ENCODE results near the gene RABEP2. TPM values are rescaled to one million over a fixed set of nuclear protein-coding genes. Genes with fewer than 3 reads are reported as not detected.

RABEP2 gene
- total RNA-seq, 1 donor from 2014 or later, result 20.3 TPM

DNA sequence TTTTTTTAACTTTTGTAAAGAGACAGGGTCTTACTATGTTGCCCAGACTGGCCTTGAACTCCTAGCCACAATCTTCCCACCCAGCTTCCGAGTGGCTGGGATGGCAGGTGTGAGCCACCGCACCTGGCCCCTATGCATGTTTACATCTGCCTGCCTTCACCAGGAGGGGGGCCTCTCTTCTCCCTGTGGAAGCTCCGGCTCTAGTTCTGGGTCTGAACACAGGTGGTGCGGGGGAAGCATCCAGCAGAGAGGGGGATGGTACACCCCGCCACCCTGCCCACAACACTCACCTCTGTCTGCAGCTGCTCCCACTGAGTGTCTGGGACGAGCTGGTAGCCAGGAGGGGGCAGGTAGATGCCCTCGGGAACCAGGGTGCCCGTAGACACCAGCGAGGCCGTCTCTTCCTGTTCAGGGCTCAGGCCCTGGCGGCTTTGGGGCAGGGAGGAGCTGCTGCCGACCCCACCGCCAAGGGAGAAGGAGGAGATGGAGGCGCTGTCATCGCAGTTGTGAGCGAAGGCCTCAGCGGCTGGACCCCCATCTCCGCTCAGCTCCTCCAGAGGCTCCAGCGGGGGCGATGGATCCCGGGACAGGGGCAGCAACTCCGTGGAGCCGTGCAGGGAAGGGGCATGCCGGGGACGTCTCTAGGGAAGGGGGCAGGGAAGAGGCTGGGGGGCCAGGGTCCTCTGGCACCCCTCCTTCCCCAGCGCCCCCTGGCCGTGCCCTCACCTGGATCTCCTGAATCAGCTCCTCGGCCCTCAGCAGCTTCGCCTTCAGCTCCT is 10.9 kb downstream of the RABEP2 start:
- TF ChIP-seq, protein P1, sequence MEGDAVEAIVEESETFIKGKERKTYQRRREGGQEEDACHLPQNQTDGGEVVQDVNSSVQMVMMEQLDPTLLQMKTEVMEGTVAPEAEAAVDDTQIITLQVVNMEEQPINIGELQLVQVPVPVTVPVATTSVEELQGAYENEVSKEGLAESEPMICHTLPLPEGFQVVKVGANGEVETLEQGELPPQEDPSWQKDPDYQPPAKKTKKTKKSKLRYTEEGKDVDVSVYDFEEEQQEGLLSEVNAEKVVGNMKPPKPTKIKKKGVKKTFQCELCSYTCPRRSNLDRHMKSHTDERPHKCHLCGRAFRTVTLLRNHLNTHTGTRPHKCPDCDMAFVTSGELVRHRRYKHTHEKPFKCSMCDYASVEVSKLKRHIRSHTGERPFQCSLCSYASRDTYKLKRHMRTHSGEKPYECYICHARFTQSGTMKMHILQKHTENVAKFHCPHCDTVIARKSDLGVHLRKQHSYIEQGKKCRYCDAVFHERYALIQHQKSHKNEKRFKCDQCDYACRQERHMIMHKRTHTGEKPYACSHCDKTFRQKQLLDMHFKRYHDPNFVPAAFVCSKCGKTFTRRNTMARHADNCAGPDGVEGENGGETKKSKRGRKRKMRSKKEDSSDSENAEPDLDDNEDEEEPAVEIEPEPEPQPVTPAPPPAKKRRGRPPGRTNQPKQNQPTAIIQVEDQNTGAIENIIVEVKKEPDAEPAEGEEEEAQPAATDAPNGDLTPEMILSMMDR (IDR thresholded peaks at IDR 0.05; ENCODE audit: insufficient read depth, low read length, severe bottlenecking), result no peak
- Histone ChIP-seq H3K36me3 (ENCODE audit: control insufficient read depth, insufficient read depth, low read length) (peaks cover 15% of the 10 kb centered on the region), H3K27me3 (ENCODE audit: control insufficient read depth, insufficient read depth, low read length) (no peaks in the 10 kb centered on the region), H3K4me3 (ENCODE audit: low read depth, low read length) (no peak overlapping the region)
- DNase-seq (ENCODE audit: low read depth), result no peak
- FAIRE-seq, result no peak

DNA sequence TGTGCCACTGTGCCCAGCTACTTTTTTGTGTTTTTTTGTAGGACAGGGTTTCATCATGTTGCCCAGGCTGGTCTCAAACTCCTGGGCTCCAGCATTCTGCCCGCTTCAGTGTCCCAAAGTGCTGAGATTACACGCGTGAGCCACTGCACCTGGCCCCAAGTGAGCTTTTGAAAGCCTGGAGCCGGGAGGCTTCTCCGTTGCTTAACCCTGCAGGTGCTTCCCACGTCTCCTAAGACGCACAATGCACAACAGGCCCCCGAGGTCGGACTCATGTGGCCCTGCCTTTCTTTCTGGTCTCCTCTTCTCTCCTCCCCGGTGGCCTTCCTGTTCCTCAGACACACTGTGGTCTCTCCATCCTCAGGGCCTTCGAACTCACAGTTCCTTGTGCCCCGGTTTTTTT is 12.5 kb downstream of the RABEP2 start:
- DNase-seq (ENCODE audit: low read depth) (no peak), FAIRE-seq (no peak)
- TF ChIP-seq, protein P1 (IDR thresholded peaks at IDR 0.05; ENCODE audit: insufficient read depth, low read length, severe bottlenecking), result no peak
- H3K36me3 ChIP-seq (ENCODE audit: control insufficient read depth, insufficient read depth, low read length), result peaks cover 16% of the 10 kb centered on the region
- H3K4me3 ChIP-seq (ENCODE audit: low read depth, low read length), result no peak overlapping the region
- no peaks in the 10 kb centered on the region for H3K27me3 ChIP-seq (ENCODE audit: control insufficient read depth, insufficient read depth, low read length)

DNA sequence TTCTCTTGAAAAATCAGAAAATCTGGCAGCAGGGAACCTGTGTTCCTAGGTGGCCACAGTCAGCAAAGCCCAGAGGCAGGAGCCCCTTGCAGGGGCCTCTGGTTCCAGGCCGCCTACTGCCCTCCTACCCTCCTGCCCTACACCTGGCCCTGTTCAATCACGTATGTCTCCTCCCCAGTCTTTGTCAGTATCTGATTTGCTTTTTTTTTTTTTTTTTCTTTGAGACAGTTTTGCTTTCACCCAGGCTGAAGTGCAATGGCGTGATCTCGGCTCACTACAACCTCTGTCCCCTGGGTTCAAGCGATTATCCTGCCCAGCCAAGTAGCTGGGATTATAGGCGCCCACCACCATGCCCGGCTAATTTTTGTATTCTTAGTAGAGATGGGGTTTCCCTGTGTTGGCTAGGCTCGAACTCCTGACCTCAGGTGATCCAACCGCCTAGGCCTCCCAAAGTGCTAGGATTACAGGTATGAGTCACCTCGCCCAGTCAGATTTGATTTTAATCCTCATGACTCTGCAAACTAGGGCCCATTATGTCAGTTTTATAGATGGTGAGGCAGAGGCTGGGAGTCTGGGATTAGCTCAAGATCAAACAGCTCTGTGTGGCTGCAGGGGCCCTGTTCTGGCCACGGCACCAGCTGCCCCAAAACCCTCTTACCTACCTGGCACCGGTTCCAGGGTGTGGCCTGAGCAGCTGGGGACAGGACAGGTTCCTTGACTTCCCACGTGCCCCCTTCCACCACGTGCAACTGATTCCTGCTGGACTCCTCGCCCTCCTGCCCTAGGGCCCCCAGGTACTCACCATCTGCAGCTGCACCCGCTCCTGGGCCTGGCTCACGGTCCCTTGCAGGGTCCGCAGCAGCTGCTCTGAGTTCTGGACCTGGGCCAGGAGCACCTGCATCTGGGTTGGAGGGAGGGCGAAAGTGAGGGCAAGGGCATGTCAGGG is 14.7 kb downstream of the RABEP2 start:
- peaks cover 15% of the 10 kb centered on the region for H3K36me3 ChIP-seq (ENCODE audit: control insufficient read depth, insufficient read depth, low read length)
- FAIRE-seq (no peak), DNase-seq (ENCODE audit: low read depth) (peak; percentile 47)
- no peak overlapping the region for H3K4me3 ChIP-seq (ENCODE audit: low read depth, low read length)
- TF ChIP-seq, protein P1 (IDR thresholded peaks at IDR 0.05; ENCODE audit: insufficient read depth, low read length, severe bottlenecking), result no peak
- H3K27me3 ChIP-seq (ENCODE audit: control insufficient read depth, insufficient read depth, low read length), result no peaks in the 10 kb centered on the region

DNA sequence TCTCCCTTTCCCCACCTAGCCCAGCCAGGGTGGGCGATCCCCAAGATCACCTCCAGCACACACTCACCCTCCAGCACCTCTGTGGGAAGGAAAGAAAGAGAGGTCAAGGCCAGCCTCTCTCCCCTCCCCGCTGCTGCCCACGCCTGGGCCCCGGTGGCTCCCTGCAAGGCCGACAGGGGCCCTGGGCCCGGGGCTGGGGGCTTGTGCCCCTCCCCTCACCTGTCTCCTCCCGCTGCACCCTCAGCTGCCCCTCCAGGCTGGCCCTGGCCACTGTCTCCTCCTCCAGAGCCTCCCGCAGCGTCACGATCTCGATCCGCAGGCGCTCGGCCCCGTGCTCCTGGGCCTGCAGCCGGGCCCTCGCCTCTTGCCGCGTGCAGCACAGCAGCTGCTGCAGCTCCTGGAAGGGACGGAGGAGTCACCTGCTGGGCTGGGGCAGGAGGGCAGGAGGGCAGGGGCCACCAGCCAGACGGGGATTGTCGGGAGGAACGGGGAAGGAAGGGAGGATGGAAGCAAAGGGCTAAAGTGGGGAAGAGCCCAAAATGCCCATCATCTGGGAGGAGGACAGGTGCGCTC is 19.2 kb downstream of the RABEP2 start:
- FAIRE-seq, result no peak
- H3K36me3 ChIP-seq (ENCODE audit: control insufficient read depth, insufficient read depth, low read length), result peaks cover 10% of the 10 kb centered on the region
- TF ChIP-seq, protein P1 (IDR thresholded peaks at IDR 0.05; ENCODE audit: insufficient read depth, low read length, severe bottlenecking), result no peak

DNA sequence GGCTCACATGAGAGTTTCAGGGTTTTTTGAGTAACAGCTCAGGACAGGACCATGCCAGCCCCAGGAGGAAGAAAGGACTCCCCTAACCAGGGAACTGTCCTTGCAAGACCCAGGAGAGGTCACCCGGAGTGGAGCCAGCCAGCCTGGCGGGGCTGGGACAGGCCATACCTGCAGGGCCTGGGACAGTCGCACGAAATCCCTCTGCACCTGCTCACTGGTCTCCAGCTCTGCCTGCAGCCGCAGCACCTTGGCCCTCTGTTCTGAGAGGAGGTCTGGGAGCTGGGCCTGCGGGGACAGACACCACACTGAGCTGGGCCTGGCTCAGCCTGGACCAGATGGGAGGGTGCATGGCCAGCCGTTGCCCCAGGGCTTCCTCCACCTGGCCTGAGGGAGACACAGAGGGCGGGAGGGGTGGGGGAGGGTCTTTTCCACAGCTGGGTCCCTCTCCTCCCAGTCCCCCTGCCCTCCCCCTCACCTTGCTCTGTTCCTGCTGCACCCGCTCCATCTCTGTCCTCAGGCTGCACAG is 19.7 kb downstream of the RABEP2 start:
- TF ChIP-seq, protein P1 (IDR thresholded peaks at IDR 0.05; ENCODE audit: insufficient read depth, low read length, severe bottlenecking), result no peak
- DNase-seq (ENCODE audit: low read depth), result no peak
- H3K36me3 ChIP-seq (ENCODE audit: control insufficient read depth, insufficient read depth, low read length), result peaks cover 6% of the 10 kb centered on the region
- H3K4me3 ChIP-seq (ENCODE audit: low read depth, low read length), result no peak overlapping the region
- no peaks in the 10 kb centered on the region for H3K27me3 ChIP-seq (ENCODE audit: control insufficient read depth, insufficient read depth, low read length)
- FAIRE-seq, result no peak

More for the DNA sequence above, 19.2 kb downstream of the RABEP2 start:
- Histone ChIP-seq H3K27me3 (ENCODE audit: control insufficient read depth, insufficient read depth, low read length) (no peaks in the 10 kb centered on the region), H3K4me3 (ENCODE audit: low read depth, low read length) (no peak overlapping the region)
- no peak for DNase-seq (ENCODE audit: low read depth)

Measured in bronchial epithelial cell (primary cell).